ENCODE measurements around the gene KSR2.

- TF ChIP-seq POLR2A (IDR thresholded peaks at IDR 0.05) (no peak), CTCF (IDR thresholded peaks at IDR 0.05) (no peak)
Measured at GRCh38 chr12:117563007-117563406, 405.8 kb downstream of the KSR2 start.
